ENCODE measurements around the gene OLIG3.

The OLIG3 gene

DNA sequence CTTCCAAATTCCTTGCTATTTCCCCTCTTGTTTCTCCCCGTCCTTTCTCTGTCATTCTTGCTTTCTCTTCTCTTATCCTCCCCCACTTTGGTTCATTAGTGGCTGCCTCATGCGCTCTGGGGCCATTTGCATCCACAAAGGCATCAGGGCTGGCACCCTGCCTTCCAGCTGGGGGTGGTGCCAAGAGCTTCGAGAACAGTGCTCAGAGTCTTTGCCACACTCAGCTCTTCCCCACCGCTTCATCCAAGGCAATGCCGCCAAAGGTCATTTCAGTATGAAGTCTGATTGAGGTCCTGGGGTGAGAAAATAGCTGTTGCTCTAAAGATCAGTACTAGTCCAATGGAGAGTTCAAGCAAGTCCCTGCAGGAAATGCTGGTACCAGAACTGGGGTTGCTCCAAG lies 22.7 kb downstream of the OLIG3 start:
- CTCF ChIA-PET: no interaction called here
- Histone ChIP-seq H3K4me1 (ENCODE audit: control insufficient read depth, insufficient read depth, low read length) (no peaks in the 10 kb centered on the region), H3K36me3 (ENCODE audit: control insufficient read depth in 2 of 2, insufficient read depth in 1 of 2, low read length in 2 of 2) (no peaks in the 10 kb centered on the region), H3K27ac (ENCODE audit: extremely low read depth, low read depth, low read length) (no peak overlapping the region), H3K9me3 (ENCODE audit: control insufficient read depth, insufficient read depth, low read depth, low read length) (no peaks in the 10 kb centered on the region), H3K4me3 (ENCODE audit: low read depth, low read length) (no peak overlapping the region)
- POLR2A ChIA-PET: no interaction called here
- TF ChIP-seq ZNF560 (tag by site-specific recombination; IDR thresholded peaks at IDR 0.05; ENCODE audit: borderline replicate concordance) (no peak), ZBTB49 (tag by site-specific recombination; IDR thresholded peaks at IDR 0.05; ENCODE audit: low read depth) (no peak), ZNF398 (tag by site-specific recombination; IDR thresholded peaks at IDR 0.05) (no peak), ZNF776 (tag by site-specific recombination; IDR thresholded peaks at IDR 0.05; ENCODE audit: borderline replicate concordance) (no peak), ZNF664 (tag by site-specific recombination; IDR thresholded peaks at IDR 0.05) (no peak), ZNF529 (tag by site-specific recombination; IDR thresholded peaks at IDR 0.05; ENCODE audit: insufficient replicate concordance) (no peak)
- TF ChIP-seq, protein P1, sequence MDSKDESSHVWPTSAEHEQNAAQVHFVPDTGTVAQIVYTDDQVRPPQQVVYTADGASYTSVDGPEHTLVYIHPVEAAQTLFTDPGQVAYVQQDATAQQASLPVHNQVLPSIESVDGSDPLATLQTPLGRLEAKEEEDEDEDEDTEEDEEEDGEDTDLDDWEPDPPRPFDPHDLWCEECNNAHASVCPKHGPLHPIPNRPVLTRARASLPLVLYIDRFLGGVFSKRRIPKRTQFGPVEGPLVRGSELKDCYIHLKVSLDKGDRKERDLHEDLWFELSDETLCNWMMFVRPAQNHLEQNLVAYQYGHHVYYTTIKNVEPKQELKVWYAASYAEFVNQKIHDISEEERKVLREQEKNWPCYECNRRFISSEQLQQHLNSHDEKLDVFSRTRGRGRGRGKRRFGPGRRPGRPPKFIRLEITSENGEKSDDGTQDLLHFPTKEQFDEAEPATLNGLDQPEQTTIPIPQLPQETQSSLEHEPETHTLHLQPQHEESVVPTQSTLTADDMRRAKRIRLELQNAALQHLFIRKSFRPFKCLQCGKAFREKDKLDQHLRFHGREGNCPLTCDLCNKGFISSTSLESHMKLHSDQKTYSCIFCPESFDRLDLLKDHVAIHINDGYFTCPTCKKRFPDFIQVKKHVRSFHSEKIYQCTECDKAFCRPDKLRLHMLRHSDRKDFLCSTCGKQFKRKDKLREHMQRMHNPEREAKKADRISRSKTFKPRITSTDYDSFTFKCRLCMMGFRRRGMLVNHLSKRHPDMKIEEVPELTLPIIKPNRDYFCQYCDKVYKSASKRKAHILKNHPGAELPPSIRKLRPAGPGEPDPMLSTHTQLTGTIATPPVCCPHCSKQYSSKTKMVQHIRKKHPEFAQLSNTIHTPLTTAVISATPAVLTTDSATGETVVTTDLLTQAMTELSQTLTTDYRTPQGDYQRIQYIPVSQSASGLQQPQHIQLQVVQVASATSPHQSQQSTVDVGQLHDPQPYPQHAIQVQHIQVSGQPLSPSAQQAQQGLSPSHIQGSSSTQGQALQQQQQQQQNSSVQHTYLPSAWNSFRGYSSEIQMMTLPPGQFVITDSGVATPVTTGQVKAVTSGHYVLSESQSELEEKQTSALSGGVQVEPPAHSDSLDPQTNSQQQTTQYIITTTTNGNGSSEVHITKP (tag by site-specific recombination; IDR thresholded peaks at IDR 0.05): no peak

DNA sequence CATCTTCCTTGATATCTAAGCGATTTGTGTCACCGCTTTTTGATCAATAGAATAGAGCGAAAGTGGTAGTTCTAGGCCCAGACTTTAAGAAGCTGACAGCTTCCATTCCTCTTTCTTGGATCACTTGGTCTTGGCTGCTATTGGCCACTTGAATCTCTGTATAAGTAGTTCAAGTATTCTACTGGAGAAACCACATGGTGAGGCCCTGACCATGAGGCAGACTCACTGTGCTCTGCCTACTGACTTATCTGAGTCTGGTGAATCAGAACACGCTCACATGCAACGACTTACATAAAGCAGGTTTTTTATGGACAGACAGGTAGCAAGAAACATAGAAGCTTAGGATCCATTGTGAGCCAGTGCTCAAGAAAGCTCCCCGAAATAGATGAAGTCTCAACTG lies 27.0 kb downstream of the OLIG3 start:
- no peak overlapping the region for H3K27ac ChIP-seq (ENCODE audit: extremely low read depth, low read depth, low read length)
- H3K4me3 ChIP-seq (ENCODE audit: low read depth, low read length): no peak overlapping the region
- no peaks in the 10 kb centered on the region for H3K36me3 ChIP-seq (ENCODE audit: control insufficient read depth in 2 of 2, insufficient read depth in 1 of 2, low read length in 2 of 2)
- CTCF ChIA-PET: no interaction called here
- H3K4me1 ChIP-seq (ENCODE audit: control insufficient read depth, insufficient read depth, low read length): no peaks in the 10 kb centered on the region
- POLR2A ChIA-PET: no interaction called here
- H3K9me3 ChIP-seq (ENCODE audit: control insufficient read depth, insufficient read depth, low read depth, low read length): no peaks in the 10 kb centered on the region
- TF ChIP-seq, protein P2, sequence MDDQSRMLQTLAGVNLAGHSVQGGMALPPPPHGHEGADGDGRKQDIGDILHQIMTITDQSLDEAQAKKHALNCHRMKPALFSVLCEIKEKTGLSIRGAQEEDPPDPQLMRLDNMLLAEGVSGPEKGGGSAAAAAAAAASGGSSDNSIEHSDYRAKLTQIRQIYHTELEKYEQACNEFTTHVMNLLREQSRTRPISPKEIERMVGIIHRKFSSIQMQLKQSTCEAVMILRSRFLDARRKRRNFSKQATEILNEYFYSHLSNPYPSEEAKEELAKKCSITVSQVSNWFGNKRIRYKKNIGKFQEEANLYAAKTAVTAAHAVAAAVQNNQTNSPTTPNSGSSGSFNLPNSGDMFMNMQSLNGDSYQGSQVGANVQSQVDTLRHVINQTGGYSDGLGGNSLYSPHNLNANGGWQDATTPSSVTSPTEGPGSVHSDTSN (CRISPR knock-in tag; IDR thresholded peaks at IDR 0.05): no peak
- TF ChIP-seq ZNF174 (tag by site-specific recombination; IDR thresholded peaks at IDR 0.05) (no peak), ZNF704 (tag by site-specific recombination; IDR thresholded peaks at IDR 0.05) (no peak), ZNF341 (tag by site-specific recombination; IDR thresholded peaks at IDR 0.05; ENCODE audit: low read depth) (no peak), ZNF292 (tag by site-specific recombination; IDR thresholded peaks at IDR 0.05; ENCODE audit: borderline replicate concordance, low read depth) (no peak), ZIC2 (tag by site-specific recombination; IDR thresholded peaks at IDR 0.05) (no peak), ZNF221 (tag by site-specific recombination; IDR thresholded peaks at IDR 0.05; ENCODE audit: borderline replicate concordance) (no peak), ZNF571 (tag by site-specific recombination; IDR thresholded peaks at IDR 0.05) (no peak), ZNF140 (tag by site-specific recombination; IDR thresholded peaks at IDR 0.05) (no peak), ZNF514 (tag by site-specific recombination; IDR thresholded peaks at IDR 0.05) (no peak), ZNF626 (tag by site-specific recombination; IDR thresholded peaks at IDR 0.05) (no peak), ZNF624 (tag by site-specific recombination; IDR thresholded peaks at IDR 0.05) (no peak), ZBTB8A (tag by site-specific recombination; IDR thresholded peaks at IDR 0.05) (no peak), OVOL3 (tag by site-specific recombination; IDR thresholded peaks at IDR 0.05) (no peak), ZSCAN30 (tag by site-specific recombination; IDR thresholded peaks at IDR 0.05) (no peak), ZNF560 (tag by site-specific recombination; IDR thresholded peaks at IDR 0.05; ENCODE audit: borderline replicate concordance) (no peak), TCF7L2 (IDR thresholded peaks at IDR 0.05; ENCODE audit: borderline replicate concordance, low read depth, low read length) (no peak), ZNF792 (tag by site-specific recombination; IDR thresholded peaks at IDR 0.05) (no peak)

All from HEK293 (cell line).